22Rv1 (cell line): ENCODE data around the gene NODAL.

Experiments used
- H3K27ac ChIP-seq: fragments of 450-650 bp; 2 replicates; pipeline ENCODE4 v1.5.1; 2017
- CTCF ChIP-seq: fragments of 450-650 bp; IDR thresholded peaks from 2 replicates; pipeline ENCODE4 v1.5.1; 2017; ENCODE audit warnings: mild to moderate bottlenecking
- ZFX ChIP-seq: fragments of 450-650 bp; IDR thresholded peaks from 2 replicates; pipeline ENCODE4 v1.6.1; 2017; ENCODE audit warnings: antibody characterized with exemption, borderline replicate concordance

NODAL gene

GRCh38 chr10:70461397-70462348 lies 20.2 kb upstream of the NODAL start:
- H3K27ac ChIP-seq: no peak overlapping the region
- TF ChIP-seq CTCF: peak; percentile 87
- no peak for TF ChIP-seq ZFX

- no peak overlapping the region for H3K27ac ChIP-seq
- TF ChIP-seq ZFX: no peak
- TF ChIP-seq CTCF: no peak
Observed at GRCh38 chr10:70459774-70460490, 18.5 kb upstream of the NODAL start.

GRCh38 chr10:70459061-70459773 lies 17.7 kb upstream of the NODAL start:
- TF ChIP-seq CTCF: no peak
- no peak overlapping the region for H3K27ac ChIP-seq

- TF ChIP-seq ZFX (no peak), CTCF (no peak)
- H3K27ac ChIP-seq: no peak overlapping the region
Observed at GRCh38 chr10:70458329-70459060, 17.0 kb upstream of the NODAL start.

GRCh38 chr10:70457759-70458305 lies 16.4 kb upstream of the NODAL start:
- H3K27ac ChIP-seq: no peak overlapping the region
- TF ChIP-seq ZFX (no peak), CTCF (no peak)

GRCh38 chr10:70456164-70456563 lies 14.7 kb upstream of the NODAL start:
- TF ChIP-seq ZFX: no peak
- TF ChIP-seq CTCF: no peak

More at GRCh38 chr10:70456164-70456563, 14.7 kb upstream of the NODAL start:
- no peak overlapping the region for H3K27ac ChIP-seq
